Measurements from ENCODE around the gene LDLRAP1.

LDLRAP1 gene

DNA sequence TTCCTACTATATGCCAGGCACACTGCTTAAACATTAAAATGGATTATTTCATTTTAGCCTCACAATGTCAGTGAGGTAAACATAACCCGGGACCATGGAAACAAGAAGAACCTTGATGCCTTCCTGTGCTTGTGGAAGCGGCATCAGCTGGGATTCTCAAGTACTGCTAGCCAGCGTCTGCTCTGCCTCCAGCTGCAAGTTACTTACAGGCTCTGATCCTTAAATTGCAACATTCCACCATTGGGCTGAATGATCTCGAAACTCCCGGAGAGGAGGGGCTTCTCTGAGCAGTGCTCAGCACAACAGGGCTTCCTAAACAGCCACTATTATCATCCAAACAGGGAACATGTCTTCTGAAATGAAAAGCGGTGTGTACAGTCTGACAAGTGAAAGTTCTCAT lies 66.5 kb downstream of the LDLRAP1 start:
- DNase-seq (ENCODE audit: low read depth in 2 of 2), result no peak

DNA sequence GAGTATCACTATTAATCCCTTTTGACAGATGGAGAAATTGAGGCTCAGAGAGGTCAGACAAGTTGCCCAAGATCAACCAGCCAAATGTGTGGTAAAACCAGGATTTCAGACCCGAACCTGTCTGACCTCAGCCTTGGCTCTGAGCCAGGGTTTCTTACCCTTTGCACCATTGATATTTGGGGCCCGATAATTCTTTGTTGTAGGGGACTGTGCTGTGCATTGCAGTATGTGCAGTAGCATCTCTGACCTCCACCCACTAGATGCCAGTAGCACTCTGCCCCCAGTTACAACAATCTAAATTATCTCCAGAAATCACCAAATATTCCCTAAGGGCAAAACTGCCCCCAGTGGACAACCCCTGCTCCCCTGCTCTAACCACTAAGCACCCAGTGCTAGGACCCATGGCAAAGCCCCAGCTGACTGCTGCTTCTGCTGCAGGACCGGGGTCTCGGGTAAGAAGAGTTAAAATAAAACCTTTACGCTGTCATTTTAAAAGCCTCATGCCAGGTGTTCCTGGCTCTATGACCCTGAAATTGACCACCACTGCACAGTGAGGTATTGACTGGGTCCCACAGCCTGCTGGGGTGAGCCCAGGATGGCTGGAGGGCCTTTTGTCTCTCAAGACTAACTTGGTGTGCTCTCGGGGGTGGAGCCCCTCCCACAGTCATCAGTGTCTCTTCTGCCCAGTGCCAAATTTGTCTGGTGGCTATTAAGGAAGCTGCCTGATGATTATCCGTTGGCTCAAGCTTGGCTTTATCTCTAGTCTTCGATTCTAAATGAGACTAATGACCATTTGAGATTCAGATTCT lies 67.6 kb downstream of the LDLRAP1 start:
- DNase-seq (ENCODE audit: low read depth in 2 of 2), result no peak

DNA sequence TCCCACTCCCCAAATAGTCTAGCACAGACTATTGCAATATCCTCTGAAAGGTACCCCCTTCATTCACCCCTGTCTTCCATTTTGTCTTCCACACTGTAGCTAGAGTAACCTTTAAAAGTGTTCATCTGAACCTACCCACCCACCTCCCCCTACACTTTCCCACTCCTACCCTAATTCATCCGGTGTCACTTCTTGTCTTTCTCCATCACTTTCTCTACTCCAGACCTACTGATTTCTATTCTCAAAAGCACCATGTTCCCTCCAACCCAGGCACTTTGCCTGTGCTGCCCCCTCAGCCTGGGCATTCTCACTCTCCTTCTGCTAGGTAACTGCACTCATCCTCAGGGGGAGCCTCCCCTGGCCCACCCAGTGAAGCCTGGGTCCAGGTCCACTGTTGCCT lies 68.4 kb downstream of the LDLRAP1 start:
- no peak for DNase-seq (ENCODE audit: low read depth in 2 of 2)

DNA sequence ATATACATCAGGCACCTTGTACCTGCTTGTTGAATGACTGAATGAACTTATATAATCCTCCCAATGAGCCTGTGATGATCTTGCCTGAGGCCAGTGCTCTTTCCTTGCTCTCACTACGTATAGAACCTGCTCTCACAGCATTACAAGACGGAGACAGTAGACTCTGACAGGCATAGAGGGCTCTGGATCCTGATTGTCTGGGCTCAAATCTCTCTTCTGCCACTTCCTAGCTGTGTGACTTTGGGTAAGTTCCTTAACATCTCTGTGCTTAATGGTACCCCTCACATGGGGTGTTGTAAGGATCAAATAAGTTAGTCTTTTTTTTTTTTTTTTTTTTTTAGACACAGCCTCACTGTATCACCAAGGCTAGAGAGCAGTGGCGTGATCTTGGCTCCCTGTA lies 69.0 kb downstream of the LDLRAP1 start:
- DNase-seq (ENCODE audit: low read depth in 2 of 2), result no peak

DNA sequence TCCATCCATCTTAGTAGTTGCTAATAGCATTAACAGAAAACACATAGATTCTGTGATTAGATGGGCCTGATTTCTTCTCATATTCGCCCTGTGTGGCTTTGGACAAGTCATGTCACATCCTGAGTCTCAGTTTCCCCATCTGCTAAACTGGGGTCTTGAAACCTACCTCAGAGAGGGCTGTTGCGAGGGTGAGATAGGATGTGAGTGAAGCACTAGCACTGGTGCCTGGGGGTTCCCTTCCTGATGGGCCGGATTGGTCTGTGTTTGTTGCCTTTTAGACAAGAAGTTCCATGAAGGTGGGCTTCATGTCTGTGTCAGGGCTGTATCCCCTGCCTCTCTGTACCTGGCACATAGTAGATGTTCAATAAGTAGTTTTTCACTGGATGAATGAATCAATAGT lies 69.7 kb downstream of the LDLRAP1 start:
- DNase-seq (ENCODE audit: low read depth in 2 of 2), result no peak

DNA sequence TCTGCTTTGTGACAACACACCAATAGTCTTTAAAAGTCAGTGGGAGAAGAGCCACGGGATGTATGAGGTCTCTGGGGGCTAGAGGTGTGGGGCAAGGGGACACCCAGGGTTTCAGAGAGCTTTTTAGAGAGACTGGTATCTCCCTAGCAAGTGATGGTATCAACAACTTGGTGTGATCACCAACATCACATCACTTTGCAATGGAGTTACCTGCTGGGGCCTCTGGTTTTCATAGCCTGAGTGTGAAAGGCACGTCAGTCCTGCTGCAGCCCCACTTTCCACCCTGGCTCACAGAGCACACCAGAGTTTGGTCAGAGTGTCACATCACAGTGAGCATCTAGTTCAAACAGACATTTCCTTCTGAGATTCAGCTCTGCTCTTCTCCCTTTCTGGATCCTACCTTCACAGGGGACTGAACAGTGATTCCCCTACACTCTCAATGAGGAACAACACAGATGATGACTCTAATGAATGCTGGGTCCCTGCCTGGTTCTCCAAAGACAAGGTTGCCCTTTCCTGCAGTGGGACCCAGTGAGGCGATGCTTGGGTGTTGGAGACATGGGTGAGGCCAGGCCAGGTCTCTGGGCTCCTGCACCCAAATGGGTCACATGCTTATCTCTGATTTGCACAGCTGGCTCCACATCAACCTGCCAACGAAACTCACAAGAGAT lies 71.2 kb downstream of the LDLRAP1 start:
- DNase-seq (ENCODE audit: low read depth in 2 of 2), result no peak

DNA sequence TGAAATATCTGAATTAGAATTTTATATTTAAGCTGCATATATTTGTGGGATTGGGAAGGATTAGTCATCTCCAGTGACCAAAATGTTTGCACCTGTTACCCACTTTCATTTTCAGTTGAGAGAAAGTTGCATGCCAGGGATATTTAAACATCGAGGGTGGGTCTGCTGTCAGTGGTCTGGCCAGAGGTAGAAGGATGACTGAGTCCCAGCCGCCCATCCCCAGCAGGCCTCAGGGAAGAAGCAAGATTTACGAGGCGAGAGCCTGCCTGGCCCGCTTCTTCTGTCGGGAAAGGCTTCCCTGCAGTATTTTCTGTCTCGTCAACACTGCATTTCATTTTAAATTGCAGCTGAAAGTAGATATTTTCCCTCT lies 71.8 kb downstream of the LDLRAP1 start:
- no peak for DNase-seq (ENCODE audit: low read depth in 2 of 2)

DNA sequence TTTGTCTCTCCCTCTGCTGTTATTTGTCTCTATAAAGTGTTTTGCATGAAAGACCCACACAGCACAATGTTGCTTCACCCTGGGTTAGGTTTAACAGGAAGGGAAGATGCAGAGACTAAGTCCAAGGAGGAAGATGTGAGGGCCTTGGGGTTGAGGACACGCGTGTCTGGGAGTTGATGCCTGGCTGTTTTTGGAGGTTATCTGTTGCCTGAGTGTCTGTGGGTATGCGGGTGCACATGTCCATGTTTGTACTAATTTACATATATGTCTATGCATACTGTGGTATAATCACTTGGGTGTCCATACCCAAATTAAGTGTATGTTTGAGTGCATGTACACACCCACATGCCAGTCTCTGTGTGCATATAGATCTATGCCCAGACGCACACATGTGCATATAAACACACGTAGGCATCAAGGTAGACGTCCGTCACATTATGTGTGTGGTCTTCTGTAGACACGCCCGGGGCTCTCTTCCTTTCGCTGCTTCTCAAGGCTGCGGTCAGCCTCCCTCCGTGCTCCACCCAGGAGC lies 72.2 kb downstream of the LDLRAP1 start:
- no peak for DNase-seq (ENCODE audit: low read depth in 2 of 2)

DNA sequence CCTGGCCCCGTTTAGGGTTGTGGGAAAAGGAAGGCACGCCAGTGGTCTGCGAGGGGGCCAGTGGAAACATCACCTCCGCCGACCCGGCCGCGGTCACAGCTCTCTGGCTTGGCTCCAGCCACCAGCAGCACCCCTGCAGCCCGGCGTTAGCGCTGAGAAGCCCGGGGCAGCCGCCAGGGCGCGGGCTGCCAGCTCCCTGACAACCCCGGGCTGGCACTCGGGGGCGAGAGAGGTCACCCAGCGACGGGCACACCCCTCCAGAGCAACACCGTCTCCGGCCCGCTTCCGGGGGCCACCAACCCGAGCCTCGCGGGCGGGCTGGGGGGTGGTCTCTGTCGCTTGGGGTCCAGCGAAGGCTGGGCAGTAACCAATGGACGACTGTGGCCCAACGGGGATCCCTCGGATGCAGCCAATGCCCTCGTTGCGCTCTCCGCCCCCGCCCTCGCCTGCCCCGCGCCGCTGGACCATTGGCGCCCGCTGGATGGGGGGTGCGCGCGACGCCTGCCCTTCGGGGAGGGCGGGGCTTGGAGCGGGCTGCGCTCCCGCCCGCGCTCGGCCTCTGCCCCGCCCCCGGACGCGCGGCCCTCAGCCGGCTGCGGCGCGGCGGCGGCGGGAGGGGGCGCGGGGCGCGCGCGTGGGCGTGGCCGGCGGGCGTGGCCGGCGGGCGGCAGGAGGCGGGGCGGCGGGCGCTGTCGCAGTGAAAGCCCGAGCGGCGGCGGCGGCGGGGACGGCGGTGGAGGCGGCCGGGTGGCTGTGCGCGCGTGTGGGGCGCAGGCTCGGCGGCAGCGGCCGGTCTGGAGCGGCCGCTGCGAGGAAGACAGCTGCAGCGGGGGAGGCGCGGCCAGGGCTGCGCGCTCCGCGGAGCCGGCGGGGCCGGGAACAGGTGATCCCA lies 72.9 kb downstream of the LDLRAP1 start, which contains the start of gene MAN1C1:
Gene MAN1C1, plus strand, starts transcription at position 697 of the 892 bp plus-strand sequence. CDS start 1,007 bp downstream, outside the sequence.
- peak in 1 of 2 donors; percentile 62 for DNase-seq (ENCODE audit: low read depth in 2 of 2)

DNA sequence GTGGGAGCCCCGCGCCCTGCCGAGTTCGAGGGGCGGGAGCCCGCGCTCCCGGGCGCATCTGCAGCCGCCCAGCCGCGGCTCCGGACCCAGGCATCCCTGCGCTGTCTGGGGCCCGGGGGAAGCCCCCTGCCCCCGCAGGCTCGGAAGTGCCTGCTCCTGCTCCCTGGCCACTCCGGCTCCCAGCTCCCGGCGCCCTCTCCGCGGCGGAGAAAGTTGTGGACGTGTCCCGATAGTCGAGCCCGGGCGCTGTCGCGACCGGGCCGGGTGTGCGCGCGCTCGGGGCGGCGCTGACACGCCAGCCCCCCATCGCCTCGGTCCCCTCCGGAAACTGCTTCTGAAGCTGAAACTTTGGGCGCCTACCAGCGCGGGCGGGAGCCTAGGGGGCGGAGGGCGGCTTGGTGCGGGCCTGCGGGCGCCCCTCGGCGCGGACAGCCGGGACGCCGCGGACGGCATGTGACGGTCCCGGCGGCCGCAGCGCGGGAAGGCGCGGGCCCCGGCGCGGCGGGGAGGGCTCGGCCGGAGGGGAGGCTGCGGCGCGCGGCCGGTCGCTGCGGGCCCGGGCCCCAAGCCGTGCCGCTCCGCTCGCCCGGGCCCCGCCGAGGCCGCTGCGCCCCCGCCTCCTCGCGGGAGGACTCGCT lies 73.7 kb downstream of the LDLRAP1 start:
- DNase-seq (ENCODE audit: low read depth in 2 of 2), result no peak

DNA sequence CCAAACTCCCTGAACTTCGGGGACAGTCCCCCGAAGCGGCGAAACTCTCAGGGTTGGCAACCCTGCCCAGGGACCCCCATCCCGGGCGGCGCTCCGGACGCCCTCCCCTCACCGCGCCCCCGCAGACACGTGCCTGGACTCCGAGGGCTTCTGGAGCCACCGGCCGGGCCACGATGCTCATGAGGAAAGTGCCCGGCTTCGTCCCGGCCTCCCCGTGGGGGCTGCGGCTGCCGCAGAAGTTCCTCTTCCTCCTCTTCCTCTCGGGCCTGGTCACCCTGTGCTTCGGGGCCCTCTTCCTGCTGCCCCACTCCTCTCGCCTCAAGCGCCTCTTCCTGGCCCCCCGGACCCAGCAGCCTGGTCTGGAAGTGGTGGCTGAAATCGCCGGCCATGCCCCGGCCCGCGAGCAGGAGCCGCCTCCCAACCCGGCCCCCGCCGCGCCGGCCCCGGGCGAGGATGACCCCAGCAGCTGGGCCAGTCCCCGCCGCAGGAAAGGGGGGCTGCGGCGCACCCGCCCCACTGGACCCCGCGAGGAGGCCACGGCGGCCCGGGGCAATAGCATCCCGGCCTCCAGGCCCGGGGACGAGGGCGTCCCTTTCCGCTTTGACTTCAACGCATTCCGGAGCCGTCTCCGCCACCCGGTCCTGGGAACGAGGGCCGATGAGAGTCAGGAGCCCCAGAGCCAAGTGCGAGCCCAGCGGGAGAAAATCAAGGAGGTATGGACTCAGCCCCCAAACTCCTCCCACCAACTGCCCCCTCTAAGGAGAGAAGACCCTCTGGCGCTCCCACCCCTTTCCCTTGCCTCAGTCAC lies 74.4 kb downstream of the LDLRAP1 start:
- no peak for DNase-seq (ENCODE audit: low read depth in 2 of 2)

DNA sequence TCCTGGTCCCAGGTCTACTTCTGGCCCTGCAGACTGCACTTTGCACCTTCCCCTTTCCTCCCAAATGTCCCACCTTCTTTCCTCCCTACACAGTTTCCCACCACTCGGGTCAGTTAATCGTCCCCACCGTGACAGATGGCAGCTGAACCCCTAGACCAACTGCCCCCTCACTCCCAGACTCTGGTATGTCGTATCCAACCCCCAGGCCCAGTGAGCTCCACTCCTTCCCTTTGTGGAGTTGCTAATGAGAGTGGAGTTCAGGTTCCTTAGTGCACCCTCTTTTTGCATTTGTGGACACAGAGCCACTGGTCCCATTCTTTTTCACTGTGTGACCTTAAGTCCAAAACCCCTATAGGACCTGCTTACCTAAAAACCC lies 75.0 kb downstream of the LDLRAP1 start:
- DNase-seq (ENCODE audit: low read depth in 2 of 2), result no peak

Measured in stimulated activated CD8-positive, alpha-beta memory T cell treated with anti-CD3 and anti-CD28 coated beads, Interleukin-15, amount 100 ng/mL, for 4 hours (primary cell).